Measurements from ENCODE around the gene PPP1R13L. TPM values are rescaled to one million over a fixed set of nuclear protein-coding genes. Genes with fewer than 3 reads are reported as not detected.
"Not testable (repeated sequence)": the region's sequence is repeated elsewhere in the genome, so short reads cannot be mapped to it uniquely, and the experiment has no call there.

The PPP1R13L gene
- total RNA-seq, 1 donor from 2014 or later, result not detected

DNA sequence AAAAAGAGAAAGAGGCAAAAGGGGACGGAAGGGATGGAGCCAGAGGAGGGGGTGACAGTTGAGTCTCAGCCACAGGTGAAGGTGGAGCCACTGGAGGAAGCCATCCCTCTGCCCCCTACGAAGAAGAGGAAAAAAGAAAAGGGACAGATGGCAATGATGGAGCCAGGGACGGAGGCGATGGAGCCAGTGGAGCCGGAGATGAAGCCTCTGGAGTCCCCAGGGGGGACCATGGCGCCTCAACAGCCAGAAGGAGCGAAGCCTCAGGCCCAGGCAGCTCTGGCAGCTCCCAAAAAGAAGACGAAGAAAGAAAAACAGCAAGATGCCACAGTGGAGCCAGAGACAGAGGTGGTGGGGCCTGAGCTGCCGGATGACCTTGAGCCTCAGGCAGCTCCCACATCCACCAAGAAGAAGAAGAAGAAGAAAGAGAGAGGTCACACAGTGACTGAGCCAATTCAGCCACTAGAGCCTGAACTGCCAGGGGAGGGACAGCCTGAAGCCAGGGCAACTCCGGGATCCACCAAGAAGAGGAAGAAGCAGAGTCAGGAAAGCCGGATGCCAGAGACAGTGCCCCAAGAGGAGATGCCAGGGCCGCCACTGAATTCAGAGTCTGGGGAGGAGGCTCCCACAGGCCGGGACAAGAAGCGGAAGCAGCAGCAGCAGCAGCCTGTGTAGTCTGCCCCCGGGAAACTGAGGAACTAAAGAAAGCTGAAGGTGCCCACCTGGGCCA, 4.1 kb upstream of the PPP1R13L start:
- H3K9me3 ChIP-seq (ENCODE audit: control insufficient read depth in 3 of 3, low read length in 3 of 3), result no peaks in the 10 kb centered on the region
- no peak overlapping the region for H3K27ac ChIP-seq (ENCODE audit: low read depth, low read length)
- no peak overlapping the region for H3K9ac ChIP-seq (ENCODE audit: low read depth in 1 of 3, low read length in 3 of 3)
- no peak overlapping the region for H3K4me3 ChIP-seq (ENCODE audit: low read length in 3 of 3)
- peaks cover 11 to 15% (median 12%) of the 10 kb centered on the region in 3 donors for H3K36me3 ChIP-seq (ENCODE audit: control insufficient read depth in 3 of 3, insufficient read depth in 3 of 3, low read length in 3 of 3)
- H3K27me3 ChIP-seq (ENCODE audit: control insufficient read depth in 3 of 3, insufficient read depth in 3 of 3, low read length in 3 of 3), result peaks cover 0 to 12% (median 5%) of the 10 kb centered on the region in 3 donors
- H3K4me1 ChIP-seq (ENCODE audit: control insufficient read depth in 3 of 3, insufficient read depth in 3 of 3, low read length in 3 of 3), result peaks cover 28 to 37% (median 29%) of the 10 kb centered on the region in 3 donors

DNA sequence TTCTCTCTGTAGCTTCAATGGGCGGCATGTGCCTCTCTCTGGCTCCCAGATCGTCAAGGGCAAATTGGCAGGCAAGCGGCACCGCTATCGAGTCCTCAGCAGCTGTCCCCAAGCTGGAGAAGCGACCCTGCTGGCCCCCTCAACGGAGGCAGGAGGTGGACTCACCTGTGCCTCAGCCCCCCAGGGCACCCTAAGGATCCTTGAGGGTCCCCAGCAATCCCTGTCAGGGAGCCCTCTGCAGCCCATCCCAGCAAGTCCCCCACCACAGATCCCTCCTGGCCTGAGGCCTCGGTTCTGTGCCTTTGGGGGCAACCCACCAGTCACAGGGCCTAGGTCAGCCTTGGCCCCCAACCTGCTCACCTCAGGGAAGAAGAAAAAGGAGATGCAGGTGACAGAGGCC, 3.3 kb upstream of the PPP1R13L start:
- Histone ChIP-seq H3K27ac (ENCODE audit: low read depth, low read length) (no peak overlapping the region), H3K36me3 (ENCODE audit: control insufficient read depth in 3 of 3, insufficient read depth in 3 of 3, low read length in 3 of 3) (peaks cover 4 to 8% (median 5%) of the 10 kb centered on the region in 3 donors), H3K9ac (ENCODE audit: low read depth in 1 of 3, low read length in 3 of 3) (no peak overlapping the region), H3K27me3 (ENCODE audit: control insufficient read depth in 3 of 3, insufficient read depth in 3 of 3, low read length in 3 of 3) (peaks cover 0 to 12% (median 9%) of the 10 kb centered on the region in 3 donors), H3K9me3 (ENCODE audit: control insufficient read depth in 3 of 3, low read length in 3 of 3) (no peaks in the 10 kb centered on the region), H3K4me1 (ENCODE audit: control insufficient read depth in 3 of 3, insufficient read depth in 3 of 3, low read length in 3 of 3) (peaks cover 30 to 41% (median 31%) of the 10 kb centered on the region in 3 donors), H3K4me3 (ENCODE audit: low read length in 3 of 3) (no peak overlapping the region)

DNA sequence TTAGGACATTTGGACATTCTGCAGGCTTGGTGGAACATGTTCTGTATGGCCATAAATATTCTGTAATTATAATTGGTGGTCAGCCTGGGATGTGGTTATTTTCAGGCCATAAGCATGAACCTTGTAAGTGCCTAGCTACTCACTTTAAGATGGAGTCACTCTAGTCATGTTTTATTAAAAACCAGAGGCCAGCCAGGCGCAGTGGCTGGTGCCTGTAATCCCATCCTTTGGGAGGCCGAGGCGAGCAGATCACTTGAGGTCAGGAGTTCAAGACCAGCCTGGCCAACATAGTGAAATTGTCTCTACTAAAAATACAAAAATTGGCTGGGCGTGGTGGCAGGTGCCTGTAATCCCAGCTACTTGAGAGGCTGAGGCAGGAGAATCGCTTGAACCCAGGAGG, 2.7 kb upstream of the PPP1R13L start:
- peak overlapping the region in 1 of 3 donors; percentile 93 for H3K4me3 ChIP-seq (ENCODE audit: low read length in 3 of 3)
- peak overlapping the region in 1 of 3 donors; percentile 91 for H3K9ac ChIP-seq (ENCODE audit: low read depth in 1 of 3, low read length in 3 of 3)
- H3K36me3 ChIP-seq (ENCODE audit: control insufficient read depth in 3 of 3, insufficient read depth in 3 of 3, low read length in 3 of 3); H3K27ac ChIP-seq (ENCODE audit: low read depth, low read length); H3K9me3 ChIP-seq (ENCODE audit: control insufficient read depth in 3 of 3, low read length in 3 of 3): not testable (repeated sequence)
- peaks cover 0 to 17% (median 12%) of the 10 kb centered on the region in 3 donors for H3K27me3 ChIP-seq (ENCODE audit: control insufficient read depth in 3 of 3, insufficient read depth in 3 of 3, low read length in 3 of 3)
- peaks cover 33 to 46% (median 36%) of the 10 kb centered on the region in 3 donors for H3K4me1 ChIP-seq (ENCODE audit: control insufficient read depth in 3 of 3, insufficient read depth in 3 of 3, low read length in 3 of 3)

DNA sequence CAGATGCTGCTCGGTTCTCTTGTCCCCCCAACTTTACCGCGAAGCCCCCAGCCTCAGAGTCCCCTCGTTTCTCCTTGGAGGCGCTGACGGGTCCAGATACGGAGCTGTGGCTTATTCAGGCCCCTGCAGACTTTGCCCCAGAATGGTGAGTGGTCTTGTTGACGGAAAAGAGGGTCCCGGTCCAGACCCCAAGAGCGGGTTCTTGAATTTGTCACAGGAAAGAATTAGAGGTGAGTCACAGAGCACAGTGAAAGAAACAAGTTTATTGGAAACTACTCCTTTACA, 2.2 kb upstream of the PPP1R13L start:
- peak overlapping the region; percentile 87 to 98 (median 93) for H3K4me3 ChIP-seq (ENCODE audit: low read length in 3 of 3)
- peaks cover 34 to 46% (median 37%) of the 10 kb centered on the region in 3 donors for H3K4me1 ChIP-seq (ENCODE audit: control insufficient read depth in 3 of 3, insufficient read depth in 3 of 3, low read length in 3 of 3)
- no peak overlapping the region for H3K27ac ChIP-seq (ENCODE audit: low read depth, low read length)
- H3K36me3 ChIP-seq (ENCODE audit: control insufficient read depth in 3 of 3, insufficient read depth in 3 of 3, low read length in 3 of 3), result peaks cover 0 to 5% (median 5%) of the 10 kb centered on the region in 3 donors
- H3K9ac ChIP-seq (ENCODE audit: low read depth in 1 of 3, low read length in 3 of 3), result peak overlapping the region; percentile 75 to 91 (median 91)
- H3K27me3 ChIP-seq (ENCODE audit: control insufficient read depth in 3 of 3, insufficient read depth in 3 of 3, low read length in 3 of 3), result peaks cover 0 to 17% (median 12%) of the 10 kb centered on the region in 3 donors
- no peaks in the 10 kb centered on the region for H3K9me3 ChIP-seq (ENCODE audit: control insufficient read depth in 3 of 3, low read length in 3 of 3)

DNA sequence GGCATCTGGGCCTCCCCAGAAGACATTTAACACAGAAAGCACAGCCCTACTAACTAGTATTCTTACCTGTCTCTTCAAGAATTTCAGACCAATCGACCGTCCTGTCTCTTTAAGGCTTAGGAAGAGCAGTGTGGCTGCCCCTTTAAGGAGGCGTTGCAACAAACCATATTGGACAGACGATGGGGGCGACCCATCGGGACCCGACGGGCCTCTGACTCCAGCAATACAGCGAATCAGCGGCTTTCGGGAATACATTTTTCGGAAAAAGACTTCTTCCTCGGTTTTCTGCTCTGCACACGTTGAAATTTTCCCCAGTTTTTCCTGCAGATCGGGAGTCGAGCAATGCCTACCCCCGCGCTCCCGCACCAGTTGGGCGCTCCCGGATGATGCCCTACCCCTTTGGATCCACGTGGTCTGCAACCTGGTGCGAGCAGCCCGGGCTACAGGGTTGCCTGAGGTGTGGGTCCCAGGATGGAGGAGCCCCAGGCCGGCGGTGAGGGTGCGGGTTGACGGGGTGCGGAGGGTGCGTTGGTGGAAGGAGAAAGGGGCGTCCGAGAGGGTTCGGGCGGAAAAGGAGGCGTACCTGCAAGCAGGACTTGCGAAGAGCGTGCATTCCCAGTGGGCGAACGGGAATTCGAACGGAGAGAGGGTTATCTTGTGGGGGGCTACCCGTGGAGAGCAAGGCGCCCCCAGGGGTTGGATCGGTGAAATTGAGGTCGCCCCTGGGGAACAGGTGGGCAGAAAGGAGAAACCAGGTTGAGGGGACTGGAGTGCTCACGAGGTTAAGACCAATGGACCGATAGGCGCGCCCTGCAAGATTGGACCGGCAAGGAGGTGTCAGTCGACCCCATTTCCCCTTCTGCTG, 1.6 kb upstream of the PPP1R13L start, which contains the start of gene POLR1G:
Gene POLR1G (plus strand): TSS at position 419 of the 865 bp plus-strand sequence. CDS start 53 bp downstream, at position 472.
- Histone ChIP-seq H3K4me1 (ENCODE audit: control insufficient read depth in 3 of 3, insufficient read depth in 3 of 3, low read length in 3 of 3) (peaks cover 34 to 46% (median 37%) of the 10 kb centered on the region in 3 donors), H3K27me3 (ENCODE audit: control insufficient read depth in 3 of 3, insufficient read depth in 3 of 3, low read length in 3 of 3) (peaks cover 0 to 17% (median 12%) of the 10 kb centered on the region in 3 donors), H3K9me3 (ENCODE audit: control insufficient read depth in 3 of 3, low read length in 3 of 3) (no peaks in the 10 kb centered on the region), H3K36me3 (ENCODE audit: control insufficient read depth in 3 of 3, insufficient read depth in 3 of 3, low read length in 3 of 3) (peaks cover 0 to 5% (median 5%) of the 10 kb centered on the region in 3 donors), H3K27ac (ENCODE audit: low read depth, low read length) (peak within 1 kb of the TSS; percentile 93), H3K4me3 (ENCODE audit: low read length in 3 of 3) (peak within 1 kb of the TSS; percentile 87 to 98 (median 93)), H3K9ac (ENCODE audit: low read depth in 1 of 3, low read length in 3 of 3) (peak within 1 kb of the TSS; percentile 75 to 91 (median 91))

DNA sequence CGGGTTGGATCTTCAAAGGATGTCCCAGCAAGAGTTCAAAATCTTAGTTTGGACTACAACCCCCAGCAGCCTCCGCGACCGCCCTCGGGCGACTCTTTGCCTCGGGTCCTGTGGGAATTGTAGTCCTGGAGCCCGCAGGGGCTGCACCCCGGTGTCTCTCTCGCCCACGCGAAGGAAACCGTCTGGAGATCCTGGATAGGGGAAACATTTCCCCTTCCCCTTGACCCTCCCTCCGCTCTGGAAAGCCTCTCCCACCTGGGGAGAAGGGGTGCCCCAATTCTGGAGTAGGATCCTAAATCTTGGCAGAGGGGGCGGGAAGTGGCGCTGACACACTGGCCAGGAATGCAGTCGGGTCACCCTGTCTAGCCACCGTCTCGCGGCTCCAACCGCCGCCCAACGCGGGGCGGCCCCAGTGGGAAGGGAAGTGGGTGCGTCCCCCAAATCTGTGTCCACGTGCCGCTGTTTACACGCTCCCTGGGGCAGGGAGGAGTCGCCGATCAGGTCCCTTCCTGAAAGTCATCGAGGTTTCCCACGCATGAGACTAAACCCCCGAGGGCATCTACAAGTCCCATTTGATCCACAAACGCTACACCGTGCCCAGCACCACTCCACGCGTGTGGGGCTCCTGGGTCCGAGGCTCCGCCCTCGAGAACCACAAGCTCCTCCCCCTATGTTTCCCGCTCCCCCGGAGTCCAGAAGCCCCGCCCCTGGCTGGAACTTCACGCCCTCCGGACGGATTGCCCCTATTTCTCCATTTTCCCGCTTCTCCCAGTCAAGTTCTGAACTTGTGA, 761 bp upstream of the PPP1R13L start:
- H3K4me3 ChIP-seq (ENCODE audit: low read length in 3 of 3), result peak overlapping the region; percentile 87 to 98 (median 93)
- H3K4me1 ChIP-seq (ENCODE audit: control insufficient read depth in 3 of 3, insufficient read depth in 3 of 3, low read length in 3 of 3), result peaks cover 34 to 46% (median 37%) of the 10 kb centered on the region in 3 donors
- H3K9ac ChIP-seq (ENCODE audit: low read depth in 1 of 3, low read length in 3 of 3), result peak overlapping the region; percentile 75 to 91 (median 91)
- peaks cover 0 to 5% (median 5%) of the 10 kb centered on the region in 3 donors for H3K36me3 ChIP-seq (ENCODE audit: control insufficient read depth in 3 of 3, insufficient read depth in 3 of 3, low read length in 3 of 3)
- peaks cover 0 to 17% (median 12%) of the 10 kb centered on the region in 3 donors for H3K27me3 ChIP-seq (ENCODE audit: control insufficient read depth in 3 of 3, insufficient read depth in 3 of 3, low read length in 3 of 3)
- no peaks in the 10 kb centered on the region for H3K9me3 ChIP-seq (ENCODE audit: control insufficient read depth in 3 of 3, low read length in 3 of 3)
- H3K27ac ChIP-seq (ENCODE audit: low read depth, low read length), result peak overlapping the region; percentile 93

DNA sequence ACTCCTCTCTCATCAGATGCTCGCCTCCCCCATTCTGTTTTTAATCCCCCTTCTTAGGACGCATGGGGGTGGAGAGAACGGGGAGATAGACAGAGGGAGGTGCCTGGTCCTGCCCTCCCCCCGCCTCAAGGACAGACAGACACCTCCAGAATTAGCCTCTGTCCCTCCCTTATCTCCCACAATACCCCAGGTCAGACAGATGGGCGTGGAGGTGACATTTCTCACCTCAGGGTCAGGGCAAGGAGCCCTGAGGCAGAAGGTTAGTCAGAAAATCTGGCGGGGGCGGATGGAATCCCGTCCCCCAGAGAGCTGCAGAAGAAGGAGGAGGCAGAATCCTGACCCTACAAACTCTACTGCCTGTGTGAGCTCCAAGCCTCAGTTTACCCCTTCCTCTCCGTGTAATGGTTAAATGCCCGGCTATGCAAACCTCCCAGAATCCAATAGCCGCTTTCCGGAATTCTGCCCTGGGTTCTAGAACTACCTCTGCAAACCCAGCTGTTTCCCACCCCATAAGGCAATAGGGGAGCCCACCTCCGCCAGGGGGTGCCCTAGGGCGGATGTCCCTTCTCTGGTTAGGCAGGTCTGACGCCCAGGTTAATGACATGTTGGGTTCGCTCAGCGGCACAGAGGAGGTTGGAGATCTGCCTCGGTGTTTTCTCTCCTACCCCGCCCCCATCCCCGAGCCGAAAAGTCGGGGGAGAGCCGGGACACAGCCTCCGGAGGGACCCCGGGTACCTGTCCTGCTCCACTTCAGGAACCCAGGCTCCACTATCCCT, 900 bp downstream of the PPP1R13L start:
- H3K9me3 ChIP-seq (ENCODE audit: control insufficient read depth in 3 of 3, low read length in 3 of 3), result no peaks in the 10 kb centered on the region
- peak overlapping the region; percentile 87 to 98 (median 93) for H3K4me3 ChIP-seq (ENCODE audit: low read length in 3 of 3)
- H3K4me1 ChIP-seq (ENCODE audit: control insufficient read depth in 3 of 3, insufficient read depth in 3 of 3, low read length in 3 of 3), result peaks cover 36 to 46% (median 37%) of the 10 kb centered on the region in 3 donors
- peak overlapping the region; percentile 93 for H3K27ac ChIP-seq (ENCODE audit: low read depth, low read length)
- H3K9ac ChIP-seq (ENCODE audit: low read depth in 1 of 3, low read length in 3 of 3), result peak overlapping the region in 2 of 3 donors; percentile 75 to 91
- peaks cover 0 to 24% (median 12%) of the 10 kb centered on the region in 3 donors for H3K27me3 ChIP-seq (ENCODE audit: control insufficient read depth in 3 of 3, insufficient read depth in 3 of 3, low read length in 3 of 3)
- peaks cover 0 to 5% (median 5%) of the 10 kb centered on the region in 3 donors for H3K36me3 ChIP-seq (ENCODE audit: control insufficient read depth in 3 of 3, insufficient read depth in 3 of 3, low read length in 3 of 3)

DNA sequence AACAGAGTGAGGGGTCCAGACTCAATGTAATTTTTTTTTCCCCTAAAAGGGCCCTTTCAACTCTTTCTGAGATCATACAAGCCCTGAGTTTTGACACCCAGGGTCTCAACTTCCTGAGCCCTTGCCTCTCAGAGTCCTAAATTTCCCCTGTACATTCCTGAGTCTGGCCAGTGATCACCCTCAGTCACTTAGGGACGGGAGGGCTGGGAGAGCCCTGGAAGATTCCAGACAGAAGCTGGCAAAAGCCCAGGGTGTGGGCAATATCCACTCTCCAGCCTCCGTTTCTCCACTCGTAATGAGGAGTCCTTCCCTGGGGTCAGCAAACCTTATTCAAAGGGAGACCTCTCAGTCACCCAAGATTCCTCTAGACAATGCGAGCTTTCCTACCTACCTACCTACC, 1.6 kb downstream of the PPP1R13L start:
- no peak overlapping the region for H3K27ac ChIP-seq (ENCODE audit: low read depth, low read length)
- peaks cover 0 to 24% (median 12%) of the 10 kb centered on the region in 3 donors for H3K27me3 ChIP-seq (ENCODE audit: control insufficient read depth in 3 of 3, insufficient read depth in 3 of 3, low read length in 3 of 3)
- H3K4me3 ChIP-seq (ENCODE audit: low read length in 3 of 3), result no peak overlapping the region
- peaks cover 0 to 2% (median 0%) of the 10 kb centered on the region in 3 donors for H3K36me3 ChIP-seq (ENCODE audit: control insufficient read depth in 3 of 3, insufficient read depth in 3 of 3, low read length in 3 of 3)
- peaks cover 36 to 46% (median 40%) of the 10 kb centered on the region in 3 donors for H3K4me1 ChIP-seq (ENCODE audit: control insufficient read depth in 3 of 3, insufficient read depth in 3 of 3, low read length in 3 of 3)
- no peaks in the 10 kb centered on the region for H3K9me3 ChIP-seq (ENCODE audit: control insufficient read depth in 3 of 3, low read length in 3 of 3)
- H3K9ac ChIP-seq (ENCODE audit: low read depth in 1 of 3, low read length in 3 of 3), result no peak overlapping the region
